HepG2 (cell line): Measurements from ENCODE around the gene ADARB2. TPM values are rescaled to one million over a fixed set of nuclear protein-coding genes. Genes with fewer than 3 reads are reported as not detected.

Source experiments
- ATAC-seq: fragments of 200-7000 bp; cut with Tn5 transposase; 3 replicates; pipeline ENCODE4 v1.9.1; 2020; ENCODE audit warnings: mild to moderate bottlenecking, moderate library complexity
- BruUV-seq: library from RNA; stranded (reverse); fragments of 400-500 nt; replicated peaks from 2 replicates; lab custom pipeline; 2021; lab: Mats Ljungman, UMichigan
- CTCF ChIA-PET: fragments of 300-600 bp; formaldehyde crosslinking; extraction: SDS; loops from one replicate; lab custom pipeline; 2021; ENCODE audit warnings: low total read pairs, inconsistent platforms, low intra/inter-chr PET ratio; lab: Yijun Ruan, JAX
- POLR2A ChIA-PET: fragments of 350-600 bp; sonication (Branson Sonifier 250); formaldehyde crosslinking; loops from one replicate; lab custom pipeline; 2020; ENCODE audit warnings: antibody characterized with exemption, inconsistent platforms; lab: Yijun Ruan, JAX
- DNase-seq: peaks from one replicate; pipeline ENCODE4 v3.0.0-alpha.2; 2015; ENCODE audit warnings: low spot score
- FAIRE-seq: peaks from 3 replicates; lab custom pipeline; 2011; peaks lifted over from hg19 to GRCh38; lab: Jason Lieb, UNC
- H2AFZ ChIP-seq: one replicate; pipeline ENCODE4 v1.6.1; 2011; ENCODE audit warnings: low read length, inconsistent platforms
- H3K27ac ChIP-seq: fragments of 300-600 bp; 3 replicates; pipeline ENCODE4 v1.8.0; 2011; ENCODE audit warnings: mixed run types, mild to moderate bottlenecking, mixed read lengths, low read length, inconsistent platforms; ENCODE audit not compliant: insufficient read depth; ENCODE audit errors: extremely low read length
- H3K27me3 ChIP-seq, 2 experiments: fragments of 200-600 bp in 1 of 2; 2 replicates in 1 of 2; 3 replicates in 1 of 2; pipeline versions ENCODE4 v1.6.0 to v1.8.0; 2011; ENCODE audit warnings: low read length in 2 of 2, mild to moderate bottlenecking in 2 of 2, moderate library complexity in 2 of 2, inconsistent platforms in 1 of 2; ENCODE audit not compliant: insufficient read depth in 2 of 2, control insufficient read depth in 1 of 2
- H3K36me3 ChIP-seq, 2 experiments: fragments of 200-600 bp in 1 of 2; replicated peaks in 1 of 2; 2 replicates in 1 of 2; 3 replicates in 1 of 2; pipeline versions ENCODE4 v1.5.1 to v1.8.0; 2011; ENCODE audit warnings: low read length in 2 of 2, inconsistent platforms in 1 of 2; ENCODE audit not compliant: insufficient read depth in 2 of 2, control insufficient read depth in 1 of 2
- H3K4me1 ChIP-seq: 2 replicates; pipeline ENCODE4 v1.5.1; 2012; ENCODE audit warnings: low read length, inconsistent platforms; ENCODE audit not compliant: insufficient read depth
- H3K4me2 ChIP-seq: 2 replicates; pipeline ENCODE4 v1.6.0; 2011; ENCODE audit warnings: low read depth, low read length, inconsistent platforms
- H3K4me3 ChIP-seq, 3 experiments: fragments of 200-600 bp in 1 of 3; sonication (generic), shearing (Covaris generic) in 1 of 3; replicated peaks in 1 of 3; 2 replicates each; pipeline ENCODE4 v1.5.1; 2011 to 2016; ENCODE audit warnings: low read length in 3 of 3, inconsistent platforms in 2 of 3, low read depth in 2 of 3, mild to moderate bottlenecking in 2 of 3, control low read depth in 1 of 3, mixed read lengths in 1 of 3; ENCODE audit not compliant: insufficient read depth in 1 of 3
- H3K79me2 ChIP-seq: one replicate; pipeline ENCODE4 v1.6.1; 2011; ENCODE audit warnings: low read length, inconsistent platforms; ENCODE audit not compliant: insufficient read depth
- H3K9ac ChIP-seq: 2 replicates; pipeline ENCODE4 v1.6.0; 2011; ENCODE audit warnings: mild to moderate bottlenecking, low read depth, low read length, inconsistent platforms; ENCODE audit not compliant: insufficient read depth
- H3K9me3 ChIP-seq: 2 replicates; pipeline ENCODE4 v1.5.1; 2012; ENCODE audit warnings: mild to moderate bottlenecking, low read length
- H4K20me1 ChIP-seq: 2 replicates; pipeline ENCODE4 v1.6.0; 2011; ENCODE audit warnings: inconsistent platforms, mild to moderate bottlenecking, low read length, moderate library complexity; ENCODE audit not compliant: insufficient read depth
- HES4 ChIP-seq: sonication (generic); formaldehyde crosslinking; IDR thresholded peaks from 2 replicates; pipeline ENCODE4 v1.9.0; 2021; ENCODE audit warnings: mild to moderate bottlenecking, missing genetic modification reagents, borderline replicate concordance
- KDM4B ChIP-seq: sonication (generic); formaldehyde crosslinking; IDR thresholded peaks from 2 replicates; pipeline ENCODE4 v1.4.0; 2020; ENCODE audit warnings: missing genetic modification reagents
- MIER2 ChIP-seq: IDR thresholded peaks from 2 replicates; pipeline ENCODE4 v1.6.1; 2016; ENCODE audit warnings: missing biosample characterization, missing genetic modification reagents
- SP2 ChIP-seq: sonication (generic); formaldehyde crosslinking; IDR thresholded peaks from 2 replicates; pipeline ENCODE4 v1.5.1; 2020; ENCODE audit warnings: mild to moderate bottlenecking, missing genetic modification reagents
- TAF1 ChIP-seq: sonication (generic); formaldehyde crosslinking; IDR thresholded peaks from 2 replicates; pipeline ENCODE4 v1.4.0; 2020; ENCODE audit warnings: missing genetic modification reagents
- TBP ChIP-seq: sonication (generic); formaldehyde crosslinking; IDR thresholded peaks from 2 replicates; pipeline ENCODE4 v1.5.0; 2020; ENCODE audit warnings: missing genetic modification reagents
- THAP11 ChIP-seq: IDR thresholded peaks from 2 replicates; pipeline ENCODE4 v1.6.1; 2016; ENCODE audit warnings: missing biosample characterization, missing genetic modification reagents
- ZNF207 ChIP-seq: fragments of 450-650 bp; IDR thresholded peaks from 2 replicates; pipeline ENCODE4 v1.6.1; 2016; ENCODE audit warnings: antibody characterized with exemption, borderline replicate concordance
- ZNF367 ChIP-seq: sonication (generic); formaldehyde crosslinking; IDR thresholded peaks from 2 replicates; pipeline ENCODE4 v1.4.0; 2020; ENCODE audit warnings: missing genetic modification reagents, borderline replicate concordance
- WGBS: methylation state at CpG from one replicate; pipeline ENCODE4 v1.1.6; 2017; ENCODE audit warnings: low lambda C conversion rate; 5-methylcytosine and 5-hydroxymethylcytosine counted together
- in situ Hi-C: cut with HindIII; loops from 2 replicates; pipeline ENCODE4 v1.10.0; 2017; ENCODE audit warnings: low pct_unique_long_range_greater_than_20kb; ENCODE audit not compliant: extremely low pct_ligation_motif_present
- intact Hi-C: fragments of 100-400 bp; cut with micrococcal nuclease; formaldehyde crosslinking; loops from one replicate; pipeline ENCODE4 v1.10.0; 2022; ENCODE audit not compliant: unreplicated experiment
- polyA plus RNA-seq, 8 experiments: library from polyadenylated mRNA; depleted of rRNA in 3 of 8; stranded (reverse) in 7 of 8; unstranded in 1 of 8; fragments of >200 nt; fragmentation: Illumina TruSeq in 4 of 8; extraction: Trizol in 4 of 8; gene quantifications; 2 replicates each; pipeline versions ENCODE4 v1.2.1 to v1.2.3, GENCODE V29; 2011 to 2016; ENCODE audit warnings: low read depth in 4 of 8, missing spikeins in 1 of 8, mixed read lengths in 1 of 8; ENCODE audit not compliant: insufficient read depth in 1 of 8
- total RNA-seq, 5 experiments: library from RNA; depleted of rRNA; stranded (reverse); fragments of >200 nt; fragmentation: Illumina TruSeq; extraction: Trizol; gene quantifications; 2 replicates each; pipeline ENCODE4 v1.2.3, GENCODE V29; 2016; ENCODE audit warnings: low read depth in 1 of 5
- TF ChIP-seq, protein P1 (sequence below): sonication (generic); formaldehyde crosslinking; IDR thresholded peaks from 2 replicates; pipeline ENCODE4 v1.4.0; 2020; ENCODE audit warnings: missing genetic modification reagents
- TF ChIP-seq, protein P2 (sequence below): IDR thresholded peaks from 2 replicates; pipeline ENCODE4 v1.6.1; 2016; ENCODE audit warnings: control low read depth

Gene ADARB2
- total and polyA plus RNA-seq, 2 of the 13 experiments (the other 11 are each of a cell fraction or from before 2014, with no cell fraction given), result not detected

DNA sequence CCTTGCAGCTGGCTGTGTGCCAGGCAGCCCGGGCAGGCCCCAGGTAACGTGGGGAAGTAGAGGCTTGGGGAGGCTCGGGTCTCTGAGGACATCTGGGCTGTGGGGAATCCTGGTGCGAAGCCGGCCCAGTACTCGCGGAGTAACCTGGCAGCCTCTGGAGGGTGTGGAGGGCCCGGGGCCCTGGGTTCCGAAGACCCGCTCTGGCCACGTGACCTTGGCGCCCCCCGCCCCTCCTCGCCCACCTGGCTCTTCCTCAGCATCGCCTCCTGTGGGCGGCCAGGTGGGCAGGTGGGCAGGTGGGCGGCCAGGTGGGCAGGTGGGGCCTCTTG is 538.0 kb downstream of the ADARB2 start:
- H3K27ac ChIP-seq, result no peak overlapping the region
- ChIA-PET POLR2A (no interaction called here), CTCF (no interaction called here)
- H3K4me1 ChIP-seq, result no peaks in the 10 kb centered on the region
- intact Hi-C loops (no loop called here), in situ Hi-C loops (no loop called here)
- TF ChIP-seq ZNF207, result no peak
- no peak for TF ChIP-seq HES4 (CRISPR knock-in tag)
- TF ChIP-seq TAF1 (CRISPR knock-in tag), result no peak
- no peak for TF ChIP-seq ZNF367 (CRISPR knock-in tag)
- no peak for TF ChIP-seq SP2
- TF ChIP-seq THAP11, result no peak
- TF ChIP-seq MIER2 (CRISPR knock-in tag), result no peak
- TF ChIP-seq, protein P1, sequence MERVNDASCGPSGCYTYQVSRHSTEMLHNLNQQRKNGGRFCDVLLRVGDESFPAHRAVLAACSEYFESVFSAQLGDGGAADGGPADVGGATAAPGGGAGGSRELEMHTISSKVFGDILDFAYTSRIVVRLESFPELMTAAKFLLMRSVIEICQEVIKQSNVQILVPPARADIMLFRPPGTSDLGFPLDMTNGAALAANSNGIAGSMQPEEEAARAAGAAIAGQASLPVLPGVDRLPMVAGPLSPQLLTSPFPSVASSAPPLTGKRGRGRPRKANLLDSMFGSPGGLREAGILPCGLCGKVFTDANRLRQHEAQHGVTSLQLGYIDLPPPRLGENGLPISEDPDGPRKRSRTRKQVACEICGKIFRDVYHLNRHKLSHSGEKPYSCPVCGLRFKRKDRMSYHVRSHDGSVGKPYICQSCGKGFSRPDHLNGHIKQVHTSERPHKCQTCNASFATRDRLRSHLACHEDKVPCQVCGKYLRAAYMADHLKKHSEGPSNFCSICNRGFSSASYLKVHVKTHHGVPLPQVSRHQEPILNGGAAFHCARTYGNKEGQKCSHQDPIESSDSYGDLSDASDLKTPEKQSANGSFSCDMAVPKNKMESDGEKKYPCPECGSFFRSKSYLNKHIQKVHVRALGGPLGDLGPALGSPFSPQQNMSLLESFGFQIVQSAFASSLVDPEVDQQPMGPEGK (CRISPR knock-in tag), result no peak
- TF ChIP-seq TBP (CRISPR knock-in tag), result no peak
- no peak for TF ChIP-seq KDM4B (CRISPR knock-in tag)
- TF ChIP-seq, protein P2, sequence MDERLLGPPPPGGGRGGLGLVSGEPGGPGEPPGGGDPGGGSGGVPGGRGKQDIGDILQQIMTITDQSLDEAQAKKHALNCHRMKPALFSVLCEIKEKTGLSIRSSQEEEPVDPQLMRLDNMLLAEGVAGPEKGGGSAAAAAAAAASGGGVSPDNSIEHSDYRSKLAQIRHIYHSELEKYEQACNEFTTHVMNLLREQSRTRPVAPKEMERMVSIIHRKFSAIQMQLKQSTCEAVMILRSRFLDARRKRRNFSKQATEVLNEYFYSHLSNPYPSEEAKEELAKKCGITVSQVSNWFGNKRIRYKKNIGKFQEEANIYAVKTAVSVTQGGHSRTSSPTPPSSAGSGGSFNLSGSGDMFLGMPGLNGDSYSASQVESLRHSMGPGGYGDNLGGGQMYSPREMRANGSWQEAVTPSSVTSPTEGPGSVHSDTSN, result no peak
- no peak overlapping the region for H3K9ac ChIP-seq
- ATAC-seq (no peak), FAIRE-seq (no peak), DNase-seq (no peak)
- H3K9me3 ChIP-seq, result no peaks in the 10 kb centered on the region
- H3K4me2 ChIP-seq, result no peak overlapping the region
- H3K79me2 ChIP-seq, result no peaks in the 10 kb centered on the region
- no peaks in the 10 kb centered on the region for H4K20me1 ChIP-seq
- no peaks in the 10 kb centered on the region for H3K36me3 ChIP-seq
- no CpG with 5 or more reads among the region's 17 CpGs for whole genome bisulfite sequencing
- H2AFZ ChIP-seq, result no peak overlapping the region
- peaks cover 14 to 82% of the 10 kb centered on the region in 2 experiments for H3K27me3 ChIP-seq
- BruUV-seq, result no TSS peak
- no peak overlapping the region for H3K4me3 ChIP-seq
